AG09319 (cell line): ENCODE results near the gene RBMXL3.

Experiments
- DNase-seq: peaks from one replicate; pipeline ENCODE4 v3.0.0-alpha.2; 2010; ENCODE audit warnings: low read depth; ENCODE audit errors: extremely low read depth
- TF ChIP-seq, protein P1 (sequence below): IDR thresholded peaks from 2 replicates; pipeline ENCODE4 v1.5.1; 2011; ENCODE audit warnings: low read depth, mild to moderate bottlenecking, inconsistent platforms, low read length, moderate library complexity

RBMXL3 gene

DNA sequence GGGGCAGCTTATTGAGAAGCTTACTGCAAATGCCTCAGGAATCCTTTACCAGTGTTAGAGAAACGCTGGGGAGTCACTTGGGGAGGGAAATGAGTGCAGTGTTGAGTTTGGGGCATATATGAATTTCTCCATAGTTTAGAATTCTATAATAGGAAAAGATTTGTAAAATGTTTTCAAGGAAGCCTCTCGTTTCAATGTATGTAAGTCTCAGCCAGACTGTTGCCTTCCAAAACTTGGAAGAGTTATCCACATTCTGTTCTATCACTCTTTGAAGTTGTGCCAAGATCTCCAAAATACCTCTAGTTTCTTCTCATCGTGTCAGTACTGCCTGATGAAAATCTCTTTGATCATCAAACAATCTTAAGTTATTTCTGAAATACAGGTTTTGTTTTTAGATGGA, 45.3 kb downstream of the RBMXL3 start:
- TF ChIP-seq, protein P1, sequence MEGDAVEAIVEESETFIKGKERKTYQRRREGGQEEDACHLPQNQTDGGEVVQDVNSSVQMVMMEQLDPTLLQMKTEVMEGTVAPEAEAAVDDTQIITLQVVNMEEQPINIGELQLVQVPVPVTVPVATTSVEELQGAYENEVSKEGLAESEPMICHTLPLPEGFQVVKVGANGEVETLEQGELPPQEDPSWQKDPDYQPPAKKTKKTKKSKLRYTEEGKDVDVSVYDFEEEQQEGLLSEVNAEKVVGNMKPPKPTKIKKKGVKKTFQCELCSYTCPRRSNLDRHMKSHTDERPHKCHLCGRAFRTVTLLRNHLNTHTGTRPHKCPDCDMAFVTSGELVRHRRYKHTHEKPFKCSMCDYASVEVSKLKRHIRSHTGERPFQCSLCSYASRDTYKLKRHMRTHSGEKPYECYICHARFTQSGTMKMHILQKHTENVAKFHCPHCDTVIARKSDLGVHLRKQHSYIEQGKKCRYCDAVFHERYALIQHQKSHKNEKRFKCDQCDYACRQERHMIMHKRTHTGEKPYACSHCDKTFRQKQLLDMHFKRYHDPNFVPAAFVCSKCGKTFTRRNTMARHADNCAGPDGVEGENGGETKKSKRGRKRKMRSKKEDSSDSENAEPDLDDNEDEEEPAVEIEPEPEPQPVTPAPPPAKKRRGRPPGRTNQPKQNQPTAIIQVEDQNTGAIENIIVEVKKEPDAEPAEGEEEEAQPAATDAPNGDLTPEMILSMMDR, result no peak
- no peak for DNase-seq

DNA sequence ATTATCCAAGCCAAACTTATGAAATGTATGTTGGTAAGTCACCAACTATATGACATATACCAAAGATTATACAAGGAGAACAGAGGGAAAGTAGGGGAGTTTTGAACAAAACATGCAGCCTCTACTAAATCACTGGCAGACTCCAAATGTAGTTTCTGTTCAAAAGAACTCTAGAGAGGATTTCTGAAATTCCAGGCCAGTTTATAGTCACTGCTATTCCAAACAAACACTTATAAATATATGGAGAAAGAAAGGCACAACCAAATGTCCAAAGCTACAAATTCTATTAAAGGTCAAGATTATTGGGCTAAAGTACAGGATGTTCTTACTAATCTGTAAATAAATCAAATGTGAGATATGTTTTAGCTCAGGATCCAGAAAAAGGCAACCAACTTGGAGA, 47.4 kb downstream of the RBMXL3 start:
- TF ChIP-seq, protein P1, result no peak
- no peak for DNase-seq

DNA sequence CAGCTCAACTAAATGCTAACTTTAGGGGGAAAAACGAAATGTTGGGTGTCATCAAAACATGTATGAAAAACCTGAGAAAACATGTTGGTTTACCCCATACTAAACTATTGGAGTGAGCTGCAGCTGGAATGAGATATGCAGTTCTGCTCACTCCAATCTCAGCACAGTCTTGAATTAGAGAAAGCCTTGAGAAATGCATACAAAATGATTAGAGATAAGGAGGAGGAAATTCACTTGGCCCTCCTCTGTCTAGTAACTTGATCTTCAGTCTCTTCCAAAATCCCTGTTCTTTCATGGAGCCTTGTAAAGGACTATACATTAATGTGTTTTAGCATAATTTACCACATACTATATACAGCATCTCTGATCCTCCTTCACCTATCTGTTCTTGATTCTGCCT, 47.8 kb downstream of the RBMXL3 start:
- TF ChIP-seq, protein P1, result no peak
- DNase-seq, result no peak
